ENCODE measurements around the gene BCOR.

Gene BCOR

DNA sequence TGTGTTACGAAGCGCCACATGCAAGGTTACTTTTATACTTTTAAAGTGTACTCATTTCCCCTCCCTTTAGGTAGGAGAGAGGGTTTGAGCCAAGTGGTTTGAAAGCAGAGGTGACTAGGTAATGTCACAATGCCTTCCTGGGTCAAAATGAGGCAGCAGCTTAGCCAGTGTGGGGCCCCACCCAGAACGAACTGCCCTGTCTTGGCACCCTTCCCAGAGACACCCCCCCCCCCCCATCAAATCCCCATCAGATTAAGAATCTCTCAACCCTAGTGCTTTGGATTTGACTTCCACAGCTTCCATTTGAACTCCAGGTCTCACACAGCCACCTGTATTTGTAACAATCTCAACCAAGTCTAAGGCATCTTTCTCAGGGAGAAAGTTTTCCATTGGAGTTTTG lies 31.1 kb downstream of the BCOR start:
- TF ChIP-seq CTCF (IDR thresholded peaks at IDR 0.05), result no peak
- H3K9me3 ChIP-seq, result no peaks in the 10 kb centered on the region
- no peaks in the 10 kb centered on the region for H3K27me3 ChIP-seq
- H3K27ac ChIP-seq, result no peak overlapping the region
- peaks cover 48% of the 10 kb centered on the region for H3K36me3 ChIP-seq
- no peak overlapping the region for H3K4me3 ChIP-seq (ENCODE audit: low read depth in 1 of 2, low read length in 1 of 2)
- H3K4me1 ChIP-seq (ENCODE audit: control insufficient read depth in 1 of 2, insufficient read depth in 1 of 2, low read depth in 1 of 2, low read length in 1 of 2), result no peaks in the 10 kb centered on the region

DNA sequence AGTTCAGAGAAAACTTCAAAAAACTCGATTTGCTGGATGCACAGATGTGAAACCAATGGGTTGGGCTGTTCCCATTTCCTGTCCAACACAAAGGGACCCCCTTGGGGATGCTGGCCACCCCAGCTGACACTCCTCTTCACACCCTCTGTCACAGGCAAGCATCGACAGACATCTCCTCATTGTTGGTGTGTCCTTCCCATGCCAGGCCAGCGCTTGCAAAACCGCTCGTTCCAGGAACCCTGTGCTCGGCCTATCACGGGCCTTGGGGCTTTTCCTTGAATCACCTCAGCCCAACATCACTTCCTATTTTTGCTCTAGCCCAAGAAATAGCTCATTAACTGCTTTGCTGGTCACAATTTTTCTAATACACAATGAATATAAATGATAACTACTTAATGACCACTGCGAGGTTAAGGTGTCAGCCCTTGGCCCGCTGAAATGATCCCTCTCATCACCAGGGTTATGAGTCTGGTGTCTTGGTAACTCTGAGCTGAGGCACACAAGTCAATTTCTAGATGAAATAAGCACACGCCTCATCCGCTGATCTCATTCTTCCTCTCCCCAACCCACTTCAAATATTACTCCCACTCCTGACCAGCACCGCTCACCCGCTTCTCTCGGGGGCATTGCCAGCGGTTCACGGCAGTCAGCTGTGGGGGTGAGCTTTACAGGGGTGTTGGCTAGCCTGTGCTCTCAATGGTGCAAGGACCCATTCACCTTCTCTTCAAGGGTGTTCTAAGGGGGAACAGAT lies 32.3 kb downstream of the BCOR start:
- Histone ChIP-seq H3K27ac (no peak overlapping the region), H3K27me3 (no peaks in the 10 kb centered on the region), H3K9me3 (no peaks in the 10 kb centered on the region), H3K4me3 (ENCODE audit: low read depth in 1 of 2, low read length in 1 of 2) (no peak overlapping the region), H3K36me3 (peaks cover 54% of the 10 kb centered on the region), H3K4me1 (ENCODE audit: control insufficient read depth in 1 of 2, insufficient read depth in 1 of 2, low read depth in 1 of 2, low read length in 1 of 2) (no peaks in the 10 kb centered on the region)
- TF ChIP-seq CTCF (IDR thresholded peaks at IDR 0.05), result no peak

DNA sequence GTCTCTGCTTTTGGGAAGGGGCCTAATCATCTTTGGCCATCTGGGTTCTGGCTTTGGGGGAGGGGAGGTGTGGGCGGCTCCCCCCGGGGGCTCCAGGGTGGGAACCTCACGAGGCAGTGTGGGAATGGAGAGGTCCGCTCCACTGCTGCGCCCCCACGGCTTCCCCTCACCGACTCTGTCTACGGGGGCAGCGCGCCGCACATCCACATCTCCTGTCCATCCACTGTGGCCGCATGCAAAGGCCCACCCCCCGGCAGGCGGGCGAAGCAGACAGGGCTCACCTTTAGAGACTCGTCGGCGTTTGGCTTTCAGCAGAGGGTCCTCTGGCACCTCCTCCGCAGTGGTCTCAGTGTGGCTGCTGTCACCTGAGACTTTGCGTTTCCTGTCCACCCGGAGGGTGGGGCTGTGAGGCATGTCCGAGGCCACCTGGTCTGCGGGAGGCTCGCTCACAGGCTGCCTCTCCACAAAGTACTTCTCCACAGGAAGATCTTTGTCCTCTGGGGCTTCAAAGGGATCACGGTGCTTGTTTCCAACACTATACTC lies 33.6 kb downstream of the BCOR start:
- Histone ChIP-seq H3K27ac (no peak overlapping the region), H3K4me1 (ENCODE audit: control insufficient read depth in 1 of 2, insufficient read depth in 1 of 2, low read depth in 1 of 2, low read length in 1 of 2) (no peaks in the 10 kb centered on the region), H3K9me3 (no peaks in the 10 kb centered on the region), H3K36me3 (peaks cover 50% of the 10 kb centered on the region), H3K4me3 (ENCODE audit: low read depth in 1 of 2, low read length in 1 of 2) (no peak overlapping the region), H3K27me3 (no peaks in the 10 kb centered on the region)
- no peak for TF ChIP-seq CTCF (IDR thresholded peaks at IDR 0.05)

- Histone ChIP-seq H3K9me3 (no peaks in the 10 kb centered on the region), H3K4me3 (ENCODE audit: low read depth in 1 of 2, low read length in 1 of 2) (no peak overlapping the region), H3K4me1 (ENCODE audit: control insufficient read depth in 1 of 2, insufficient read depth in 1 of 2, low read depth in 1 of 2, low read length in 1 of 2) (no peaks in the 10 kb centered on the region), H3K27ac (no peak overlapping the region), H3K36me3 (peaks cover 52% of the 10 kb centered on the region), H3K27me3 (no peaks in the 10 kb centered on the region)
- no peak for TF ChIP-seq CTCF (IDR thresholded peaks at IDR 0.05)
Measured at GRCh38 chrX:40063555-40063954, 34.2 kb downstream of the BCOR start.

DNA sequence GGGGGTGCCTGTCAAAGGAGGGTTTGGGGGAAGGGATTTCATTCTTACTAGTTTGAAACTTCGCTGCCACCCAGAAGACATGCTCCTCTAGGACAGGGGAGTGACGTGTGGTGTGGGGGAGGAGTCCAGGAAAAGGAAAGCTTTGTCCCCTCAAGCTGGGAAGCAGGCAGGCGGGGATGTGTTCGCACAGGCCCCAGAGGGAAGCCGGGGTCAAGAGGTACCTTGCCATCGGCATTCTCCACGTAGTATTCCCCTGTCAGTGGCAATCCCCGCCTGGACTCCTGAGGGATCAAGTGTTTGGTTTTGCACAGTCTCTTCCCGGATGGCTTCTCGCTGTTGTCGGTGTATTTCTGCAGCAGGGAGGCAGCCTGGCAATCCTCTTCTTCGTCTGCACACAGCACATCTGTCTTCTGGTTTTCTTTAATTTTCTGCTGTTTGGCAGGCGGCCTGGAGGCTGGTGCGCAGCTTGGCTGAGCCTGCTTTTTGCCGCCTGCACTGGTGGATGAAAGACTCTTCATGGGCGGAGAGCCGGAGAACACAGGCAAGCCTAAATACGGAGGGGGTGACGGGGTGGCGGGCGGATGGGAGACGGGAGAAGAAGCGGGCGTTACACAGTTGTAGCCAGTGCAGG lies 35.1 kb downstream of the BCOR start:
- TF ChIP-seq CTCF (IDR thresholded peaks at IDR 0.05), result no peak
- no peak overlapping the region for H3K4me3 ChIP-seq (ENCODE audit: low read depth in 1 of 2, low read length in 1 of 2)
- peaks cover 57% of the 10 kb centered on the region for H3K36me3 ChIP-seq
- no peaks in the 10 kb centered on the region for H3K4me1 ChIP-seq (ENCODE audit: control insufficient read depth in 1 of 2, insufficient read depth in 1 of 2, low read depth in 1 of 2, low read length in 1 of 2)
- no peaks in the 10 kb centered on the region for H3K9me3 ChIP-seq
- no peak overlapping the region for H3K27ac ChIP-seq
- H3K27me3 ChIP-seq, result no peaks in the 10 kb centered on the region

All from neutrophil (primary cell).